OCI-LY3 (cell line): ENCODE data around the gene E2F1.

Experiments
- EZH2phosphoT487 ChIP-seq: fragments of 200-600 bp; shearing (Covaris generic); IDR thresholded peaks from 2 replicates; pipeline ENCODE4 v1.6.1; 2018; ENCODE audit warnings: antibody characterized with exemption, mixed run types, low read depth
- TF ChIP-seq, protein P1 (sequence below): fragments of 200-600, 300-600 bp; sonication (generic); IDR thresholded peaks from 2 replicates; pipeline ENCODE4 v1.5.1; 2014; ENCODE audit warnings: antibody characterized with exemption, low read length, low read depth

DNA sequence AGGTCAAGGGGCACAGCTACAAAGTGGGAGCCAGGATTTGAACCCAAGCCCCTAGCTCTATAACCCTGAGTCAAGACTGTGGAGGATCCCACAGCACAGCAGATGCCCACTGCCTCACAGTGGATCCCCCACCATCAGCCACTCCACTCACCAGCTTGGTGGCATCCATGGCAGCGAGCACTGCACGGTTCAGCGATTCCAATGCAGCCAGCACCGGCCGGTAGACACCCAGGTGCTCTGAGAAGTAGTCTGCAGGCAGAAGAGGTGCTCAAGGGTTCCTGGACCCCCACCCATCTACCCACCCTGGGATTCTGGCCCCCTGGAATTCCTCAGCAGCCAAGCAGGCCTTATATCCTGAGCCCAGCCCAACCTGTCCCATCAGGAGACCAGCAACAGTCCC, 17.0 kb downstream of the E2F1 start:
- TF ChIP-seq, protein P1, sequence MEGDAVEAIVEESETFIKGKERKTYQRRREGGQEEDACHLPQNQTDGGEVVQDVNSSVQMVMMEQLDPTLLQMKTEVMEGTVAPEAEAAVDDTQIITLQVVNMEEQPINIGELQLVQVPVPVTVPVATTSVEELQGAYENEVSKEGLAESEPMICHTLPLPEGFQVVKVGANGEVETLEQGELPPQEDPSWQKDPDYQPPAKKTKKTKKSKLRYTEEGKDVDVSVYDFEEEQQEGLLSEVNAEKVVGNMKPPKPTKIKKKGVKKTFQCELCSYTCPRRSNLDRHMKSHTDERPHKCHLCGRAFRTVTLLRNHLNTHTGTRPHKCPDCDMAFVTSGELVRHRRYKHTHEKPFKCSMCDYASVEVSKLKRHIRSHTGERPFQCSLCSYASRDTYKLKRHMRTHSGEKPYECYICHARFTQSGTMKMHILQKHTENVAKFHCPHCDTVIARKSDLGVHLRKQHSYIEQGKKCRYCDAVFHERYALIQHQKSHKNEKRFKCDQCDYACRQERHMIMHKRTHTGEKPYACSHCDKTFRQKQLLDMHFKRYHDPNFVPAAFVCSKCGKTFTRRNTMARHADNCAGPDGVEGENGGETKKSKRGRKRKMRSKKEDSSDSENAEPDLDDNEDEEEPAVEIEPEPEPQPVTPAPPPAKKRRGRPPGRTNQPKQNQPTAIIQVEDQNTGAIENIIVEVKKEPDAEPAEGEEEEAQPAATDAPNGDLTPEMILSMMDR: no peak
- TF ChIP-seq EZH2phosphoT487: no peak
